Measurements from ENCODE around the gene MLIP. TPM values are rescaled to one million over a fixed set of nuclear protein-coding genes. Genes with fewer than 3 reads are reported as not detected.
A peak's percentile ranks its signal among the peaks of the same experiment; 100 is the strongest.

Gene MLIP
- total RNA-seq, 1 donor from 2014 or later: not detected

GRCh38 chr6:54185885-54186284 is 74.6 kb downstream of the MLIP start:
- H3K27me3 Mint-ChIP-seq (ENCODE audit: unreplicated experiment): no peaks in the 10 kb centered on the region
- peaks cover 8% of the 10 kb centered on the region for H3K4me1 Mint-ChIP-seq (ENCODE audit: unreplicated experiment)
- no peak for TF ChIP-seq CTCF (IDR thresholded peaks at IDR 0.05)
- H3K4me3 Mint-ChIP-seq (ENCODE audit: unreplicated experiment): no peak overlapping the region
- no peak for DNase-seq (ENCODE audit: extremely low spot score, unreplicated experiment)
- H3K36me3 Mint-ChIP-seq (ENCODE audit: unreplicated experiment): no peaks in the 10 kb centered on the region
- H3K9me3 Mint-ChIP-seq (ENCODE audit: unreplicated experiment): no peaks in the 10 kb centered on the region
- H3K27ac Mint-ChIP-seq (ENCODE audit: unreplicated experiment): no peak overlapping the region

- Mint-ChIP-seq H3K9me3 (ENCODE audit: unreplicated experiment) (no peaks in the 10 kb centered on the region), H3K4me3 (ENCODE audit: unreplicated experiment) (no peak overlapping the region), H3K27me3 (ENCODE audit: unreplicated experiment) (no peaks in the 10 kb centered on the region), H3K4me1 (ENCODE audit: unreplicated experiment) (peaks cover 22% of the 10 kb centered on the region), H3K36me3 (ENCODE audit: unreplicated experiment) (no peaks in the 10 kb centered on the region), H3K27ac (ENCODE audit: unreplicated experiment) (peak overlapping the region; percentile 23)
- no peak for TF ChIP-seq CTCF (IDR thresholded peaks at IDR 0.05)
- no peak for DNase-seq (ENCODE audit: extremely low spot score, unreplicated experiment)
These were observed 77.6 kb downstream of the MLIP start for GRCh38 chr6:54188846-54189245.

- Mint-ChIP-seq H3K4me1 (ENCODE audit: unreplicated experiment) (peaks cover 27% of the 10 kb centered on the region), H3K4me3 (ENCODE audit: unreplicated experiment) (no peak overlapping the region), H3K36me3 (ENCODE audit: unreplicated experiment) (no peaks in the 10 kb centered on the region), H3K27me3 (ENCODE audit: unreplicated experiment) (no peaks in the 10 kb centered on the region), H3K9me3 (ENCODE audit: unreplicated experiment) (no peaks in the 10 kb centered on the region), H3K27ac (ENCODE audit: unreplicated experiment) (no peak overlapping the region)
- DNase-seq (ENCODE audit: extremely low spot score, unreplicated experiment): no peak
- no peak for TF ChIP-seq CTCF (IDR thresholded peaks at IDR 0.05)
These were observed 80.2 kb downstream of the MLIP start for GRCh38 chr6:54191461-54191860.

- no peaks in the 10 kb centered on the region for H3K9me3 Mint-ChIP-seq (ENCODE audit: unreplicated experiment)
- peak overlapping the region; percentile 73 for H3K27ac Mint-ChIP-seq (ENCODE audit: unreplicated experiment)
- DNase-seq (ENCODE audit: extremely low spot score, unreplicated experiment): no peak
- H3K27me3 Mint-ChIP-seq (ENCODE audit: unreplicated experiment): no peaks in the 10 kb centered on the region
- H3K4me3 Mint-ChIP-seq (ENCODE audit: unreplicated experiment): no peak overlapping the region
- no peak for TF ChIP-seq CTCF (IDR thresholded peaks at IDR 0.05)
- H3K36me3 Mint-ChIP-seq (ENCODE audit: unreplicated experiment): no peaks in the 10 kb centered on the region
- H3K4me1 Mint-ChIP-seq (ENCODE audit: unreplicated experiment): peaks cover 27% of the 10 kb centered on the region
These were observed 81.8 kb downstream of the MLIP start for GRCh38 chr6:54192993-54193392.

GRCh38 chr6:54193560-54193959 is 82.3 kb downstream of the MLIP start:
- Mint-ChIP-seq H3K4me1 (ENCODE audit: unreplicated experiment) (peaks cover 25% of the 10 kb centered on the region), H3K27ac (ENCODE audit: unreplicated experiment) (peak overlapping the region; percentile 73), H3K4me3 (ENCODE audit: unreplicated experiment) (no peak overlapping the region), H3K36me3 (ENCODE audit: unreplicated experiment) (no peaks in the 10 kb centered on the region), H3K9me3 (ENCODE audit: unreplicated experiment) (no peaks in the 10 kb centered on the region), H3K27me3 (ENCODE audit: unreplicated experiment) (no peaks in the 10 kb centered on the region)
- no peak for DNase-seq (ENCODE audit: extremely low spot score, unreplicated experiment)
- TF ChIP-seq CTCF (IDR thresholded peaks at IDR 0.05): no peak
